ENCODE data around the gene SMAD9.

DNA sequence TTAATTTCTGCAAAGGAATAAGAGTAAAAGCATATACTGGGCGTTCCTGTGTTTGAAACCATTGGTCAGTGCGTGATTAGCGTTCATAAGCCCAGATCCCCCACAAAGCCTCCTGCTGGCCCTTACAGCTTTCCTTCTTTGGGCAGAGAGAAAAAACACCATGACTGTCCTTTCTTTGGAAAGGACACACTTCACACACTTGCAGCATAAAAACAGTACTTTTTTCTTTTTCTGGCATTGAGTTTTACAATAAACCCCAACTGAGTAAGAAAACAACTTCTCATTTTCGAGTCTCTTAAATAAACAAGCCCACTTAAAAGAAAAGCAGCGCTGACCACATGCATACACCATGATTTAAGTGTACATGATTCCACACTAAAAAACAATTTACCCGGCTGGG is 35.8 kb downstream of the SMAD9 start:
- TF ChIP-seq, protein P1, sequence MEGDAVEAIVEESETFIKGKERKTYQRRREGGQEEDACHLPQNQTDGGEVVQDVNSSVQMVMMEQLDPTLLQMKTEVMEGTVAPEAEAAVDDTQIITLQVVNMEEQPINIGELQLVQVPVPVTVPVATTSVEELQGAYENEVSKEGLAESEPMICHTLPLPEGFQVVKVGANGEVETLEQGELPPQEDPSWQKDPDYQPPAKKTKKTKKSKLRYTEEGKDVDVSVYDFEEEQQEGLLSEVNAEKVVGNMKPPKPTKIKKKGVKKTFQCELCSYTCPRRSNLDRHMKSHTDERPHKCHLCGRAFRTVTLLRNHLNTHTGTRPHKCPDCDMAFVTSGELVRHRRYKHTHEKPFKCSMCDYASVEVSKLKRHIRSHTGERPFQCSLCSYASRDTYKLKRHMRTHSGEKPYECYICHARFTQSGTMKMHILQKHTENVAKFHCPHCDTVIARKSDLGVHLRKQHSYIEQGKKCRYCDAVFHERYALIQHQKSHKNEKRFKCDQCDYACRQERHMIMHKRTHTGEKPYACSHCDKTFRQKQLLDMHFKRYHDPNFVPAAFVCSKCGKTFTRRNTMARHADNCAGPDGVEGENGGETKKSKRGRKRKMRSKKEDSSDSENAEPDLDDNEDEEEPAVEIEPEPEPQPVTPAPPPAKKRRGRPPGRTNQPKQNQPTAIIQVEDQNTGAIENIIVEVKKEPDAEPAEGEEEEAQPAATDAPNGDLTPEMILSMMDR (IDR thresholded peaks at IDR 0.05), result no peak
- no peak for TF ChIP-seq POLR2A (IDR thresholded peaks at IDR 0.05)

Measured in thyroid gland (tissue), 4 donors.